Psoas muscle (tissue), 8 donors: ENCODE measurements around the gene GPATCH8. TPM values are rescaled to one million over a fixed set of nuclear protein-coding genes. Genes with fewer than 3 reads are reported as not detected.

ENCODE experiments used
- ATAC-seq, 4 donors: fragments of 200-7000 bp; cut with Tn5 transposase; one replicate each; pipeline ENCODE4 v1.9.1; 2020; ENCODE audit warnings: moderate library complexity in 3 of 4, mild to moderate bottlenecking in 2 of 4
- DNase-seq, 2 donors: peaks; one replicate each; pipeline ENCODE4 v3.0.0-alpha.2; 2020
- H3K27ac ChIP-seq: fragments of 200-600 bp; one replicate; pipeline ENCODE4 v1.8.0; 2022
- H3K27me3 ChIP-seq, 3 donors: fragments of 200-600 bp in 1 of 3; one replicate each; pipeline versions ENCODE4 v1.6.1 to v1.8.0; 2013 to 2022; ENCODE audit warnings: low read length in 2 of 3, mild to moderate bottlenecking in 2 of 3, moderate library complexity in 1 of 3; ENCODE audit not compliant: insufficient read depth in 3 of 3
- H3K36me3 ChIP-seq, 2 donors: fragments of 200-600 bp in 1 of 2; one replicate each; pipeline versions ENCODE4 v1.6.1 to v1.8.0; 2013 to 2022; ENCODE audit warnings: low read depth in 1 of 2, mild to moderate bottlenecking in 1 of 2, moderate library complexity in 1 of 2; ENCODE audit not compliant: insufficient read depth in 1 of 2
- H3K4me1 ChIP-seq: fragments of 200-600 bp; one replicate; pipeline ENCODE4 v1.8.0; 2022
- H3K4me3 ChIP-seq: fragments of 200-600 bp; one replicate; pipeline ENCODE4 v1.8.0; 2022; ENCODE audit warnings: mild to moderate bottlenecking
- H3K9me3 ChIP-seq: fragments of 200-600 bp; one replicate; pipeline ENCODE4 v1.8.0; 2022
- CTCF ChIP-seq: fragments of 200-600 bp; IDR thresholded peaks from one replicate; pipeline ENCODE4 v1.8.0; 2022; ENCODE audit warnings: antibody characterized with exemption
- WGBS, 3 donors: extraction: QIAGEN DNeasy Blood & Tissue Kit; methylation state at CpG; one replicate each; pipeline versions ENCODE4 v1.1.6 to v1.1.7; 2013; 5-methylcytosine and 5-hydroxymethylcytosine counted together
- intact Hi-C, 2 donors: fragments of 100-400 bp; cut with DNase I; formaldehyde crosslinking; loops; one replicate each; pipeline versions ENCODE4 v1.11.0 to v1.14.2; 2022
- polyA plus RNA-seq, 3 donors: library from polyadenylated mRNA; stranded (reverse); fragments of 200-250 nt; gene quantifications; one replicate each; pipeline ENCODE4 v1.2.3, GENCODE V29; 2013
- total RNA-seq, 4 donors: library from RNA; stranded (reverse); fragmentation: NEBNext Ultra II Directional in 2 of 4; extraction: Animal tissue kit (Norgen Biotek cat#: 25700) in 2 of 4; gene quantifications; one replicate each; pipeline versions ENCODE4 v1.2.1 to v1.2.4, GENCODE V29; 2021 to 2023
- donor health status: healthy with polysubstance abuse.
- donor health status: DM: no; HTN: no; CAD: no; lungs with moderate emphysema.
- donor health status: Bipolar disorder and iron deficiency.
- donor health status: healthy.
- donor health status: DM: yes; HTN: yes; CAD: no.
- donor health status: DM: no; HTN: no; CAD: no.
- donor health status: DM: no; HTN: no; CAD: no.
- donor health status: DM: yes; HTN: yes; CAD: no.

The GPATCH8 gene
- total and polyA plus RNA-seq, 7 donors = 5.7 to 28.1 (median 19.0) TPM

GRCh38 chr17:44360826-44361225 is 142.4 kb downstream of the GPATCH8 start:
- H3K27ac ChIP-seq = no peak overlapping the region
- intact Hi-C loops = no loop called here
- ATAC-seq = no peak
- no peak for DNase-seq
- H3K4me1 ChIP-seq = peaks cover 4% of the 10 kb centered on the region
- TF ChIP-seq CTCF = no peak
- H3K27me3 ChIP-seq = peaks cover 0 to 11% (median 2%) of the 10 kb centered on the region in 3 donors
- H3K9me3 ChIP-seq = no peaks in the 10 kb centered on the region
- no peak overlapping the region for H3K4me3 ChIP-seq
- H3K36me3 ChIP-seq = no peaks in the 10 kb centered on the region
- WGBS, 3 donors = 48 to 58% (median 50%) methylated on average over 5 of the region's 5 CpGs

- Histone ChIP-seq H3K27ac (no peak overlapping the region), H3K27me3 (peaks cover 0 to 11% (median 3%) of the 10 kb centered on the region in 3 donors), H3K9me3 (no peaks in the 10 kb centered on the region), H3K36me3 (no peaks in the 10 kb centered on the region), H3K4me1 (peaks cover 4% of the 10 kb centered on the region), H3K4me3 (no peak overlapping the region)
- ATAC-seq (no peak), DNase-seq (no peak)
- intact Hi-C loops = no loop called here
- WGBS, 3 donors = 58 to 71% (median 63%) methylated on average over 6 of the region's 6 CpGs
- TF ChIP-seq CTCF = no peak
Measured at GRCh38 chr17:44360144-44360533, 143.1 kb downstream of the GPATCH8 start.

GRCh38 chr17:44359458-44360143 is 143.6 kb downstream of the GPATCH8 start:
- ATAC-seq = no peak
- no peak overlapping the region for H3K27ac ChIP-seq
- peaks cover 0 to 11% (median 3%) of the 10 kb centered on the region in 3 donors for H3K27me3 ChIP-seq
- no peaks in the 10 kb centered on the region for H3K36me3 ChIP-seq
- 74 to 80% (median 76%) methylated on average over 12 to 14 of the region's 14 CpGs for WGBS, 3 donors
- H3K4me3 ChIP-seq = no peak overlapping the region
- DNase-seq = no peak
- TF ChIP-seq CTCF = no peak
- H3K4me1 ChIP-seq = peaks cover 4% of the 10 kb centered on the region
- intact Hi-C loops = no loop called here
- no peaks in the 10 kb centered on the region for H3K9me3 ChIP-seq

GRCh38 chr17:44359006-44359405 is 144.2 kb downstream of the GPATCH8 start:
- DNase-seq (no peak), ATAC-seq (no peak)
- WGBS, 3 donors = 67 to 73% (median 69%) methylated on average over 6 of the region's 6 CpGs
- intact Hi-C loops = no loop called here
- peaks cover 4% of the 10 kb centered on the region for H3K4me1 ChIP-seq
- no peaks in the 10 kb centered on the region for H3K9me3 ChIP-seq
- no peak overlapping the region for H3K4me3 ChIP-seq
- TF ChIP-seq CTCF = no peak
- peaks cover 0 to 11% (median 3%) of the 10 kb centered on the region in 3 donors for H3K27me3 ChIP-seq
- H3K36me3 ChIP-seq = no peaks in the 10 kb centered on the region
- H3K27ac ChIP-seq = no peak overlapping the region

- DNase-seq (no peak), ATAC-seq (no peak)
- no peak for TF ChIP-seq CTCF
- intact Hi-C loops = no loop called here
- H3K9me3 ChIP-seq = no peaks in the 10 kb centered on the region
- H3K36me3 ChIP-seq = no peaks in the 10 kb centered on the region
- WGBS, 3 donors = 90 to 92% (median 91%) methylated on average over 9 of the region's 9 CpGs
- peaks cover 0 to 10% (median 1%) of the 10 kb centered on the region in 3 donors for H3K27me3 ChIP-seq
- no peak overlapping the region for H3K4me3 ChIP-seq
- H3K27ac ChIP-seq = no peak overlapping the region
- H3K4me1 ChIP-seq = peaks cover 3% of the 10 kb centered on the region
Measured at GRCh38 chr17:44358066-44358465, 145.1 kb downstream of the GPATCH8 start.
